Measurements from ENCODE around the gene PUS3.

PUS3 gene

DNA sequence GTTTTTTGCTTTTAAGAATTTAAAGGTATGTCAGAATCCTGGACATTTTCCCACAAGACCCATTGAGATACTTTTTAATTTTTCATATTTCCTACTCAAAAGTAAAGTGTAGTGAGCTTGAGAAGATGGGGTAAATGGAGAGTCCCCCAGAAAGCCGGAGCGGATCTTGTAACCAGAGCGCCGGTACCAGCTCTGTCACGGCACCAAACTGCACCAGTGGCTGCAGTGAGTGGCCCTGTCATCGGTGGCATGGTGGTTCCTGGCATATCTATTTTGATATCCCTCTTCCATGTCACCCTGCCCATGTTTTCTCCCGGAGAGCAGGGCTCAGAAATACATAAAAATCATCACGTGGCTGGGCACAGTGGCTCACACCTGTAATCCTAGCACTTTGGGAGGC lies 20.6 kb upstream of the PUS3 start:
- ChIA-PET CTCF (interaction anchor here (0.6 to 8.2 kb wide), 17 partner anchors 10 to 364 kb away, joined by 3 to 131 read pairs (median 3); partner anchors contain the start of gene PUS3), POLR2A (no interaction called here)
- H3K27ac ChIP-seq (ENCODE audit: extremely low read depth, low read depth, low read length) = no peak overlapping the region
- no peaks in the 10 kb centered on the region for H3K36me3 ChIP-seq (ENCODE audit: control insufficient read depth in 2 of 2, insufficient read depth in 1 of 2, low read length in 2 of 2)
- no peaks in the 10 kb centered on the region for H3K4me1 ChIP-seq (ENCODE audit: control insufficient read depth, insufficient read depth, low read length)
- H3K9me3 ChIP-seq (ENCODE audit: control insufficient read depth, insufficient read depth, low read depth, low read length) = no peaks in the 10 kb centered on the region
- no peak for TF ChIP-seq ZNF529 (tag by site-specific recombination; IDR thresholded peaks at IDR 0.05; ENCODE audit: insufficient replicate concordance)
- TF ChIP-seq BCL11A (tag by site-specific recombination; IDR thresholded peaks at IDR 0.05; ENCODE audit: low read depth) = no peak
- no peak for TF ChIP-seq ZNF610 (tag by site-specific recombination; IDR thresholded peaks at IDR 0.05; ENCODE audit: borderline replicate concordance)
- TF ChIP-seq ZNF121 (tag by site-specific recombination; IDR thresholded peaks at IDR 0.05) = no peak
- TF ChIP-seq ZNF48 (tag by site-specific recombination; IDR thresholded peaks at IDR 0.05) = no peak
- no peak for TF ChIP-seq ZNF670 (tag by site-specific recombination; IDR thresholded peaks at IDR 0.05; ENCODE audit: low read depth)
- H3K4me3 ChIP-seq (ENCODE audit: low read depth, low read length) = no peak overlapping the region

DNA sequence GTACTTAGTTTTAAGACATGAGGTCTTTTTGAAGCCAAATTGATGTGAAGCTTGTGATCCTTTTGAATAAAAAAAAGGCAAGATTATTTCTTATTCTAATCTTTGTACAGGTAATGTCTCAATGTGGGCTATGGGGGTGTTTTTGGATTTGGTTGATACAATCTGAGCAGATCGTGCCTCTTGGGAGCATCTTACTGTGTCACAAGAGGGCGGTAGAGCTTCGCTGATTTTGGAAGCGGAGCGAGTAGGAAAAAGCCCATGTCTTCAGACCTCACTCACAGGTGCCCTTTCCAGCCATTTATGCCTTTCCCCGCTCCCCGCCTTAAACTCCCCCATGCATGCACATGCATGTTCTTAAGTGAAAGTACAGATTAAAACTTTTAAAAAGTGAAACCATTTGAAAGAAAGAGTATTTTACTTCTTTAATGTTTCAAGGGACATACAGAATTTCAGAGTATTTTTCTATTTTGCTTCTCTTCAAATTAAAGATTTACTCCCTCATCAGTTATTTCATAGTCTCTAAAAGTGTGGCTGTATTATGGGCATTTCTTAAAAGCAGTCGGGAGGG lies 20.1 kb upstream of the PUS3 start:
- CTCF ChIA-PET = interaction anchor here (0.6 to 8.2 kb wide), 35 partner anchors 9 to 709 kb away, joined by 3 to 131 read pairs (median 3); partner anchors contain the start of genes HYLS1 and PUS3
- POLR2A ChIA-PET = no interaction called here
- no peaks in the 10 kb centered on the region for H3K4me1 ChIP-seq (ENCODE audit: control insufficient read depth, insufficient read depth, low read length)
- TF ChIP-seq PRDM1 (tag by site-specific recombination; IDR thresholded peaks at IDR 0.05) (peak; percentile 91), ZNF140 (tag by site-specific recombination; IDR thresholded peaks at IDR 0.05) (no peak), ZNF785 (tag by site-specific recombination; IDR thresholded peaks at IDR 0.05) (no peak), ZNF664 (tag by site-specific recombination; IDR thresholded peaks at IDR 0.05) (no peak), HOXA7 (CRISPR knock-in tag; IDR thresholded peaks at IDR 0.05; ENCODE audit: borderline replicate concordance) (no peak), YY1 (tag by site-specific recombination; IDR thresholded peaks at IDR 0.05) (no peak), HOXD13 (CRISPR knock-in tag; IDR thresholded peaks at IDR 0.05; ENCODE audit: borderline replicate concordance) (no peak), ZNF510 (tag by site-specific recombination; IDR thresholded peaks at IDR 0.05; ENCODE audit: insufficient replicate concordance) (no peak), SP7 (tag by site-specific recombination; IDR thresholded peaks at IDR 0.05) (no peak), FEZF1 (tag by site-specific recombination; IDR thresholded peaks at IDR 0.05) (0 out of 2 replicates have a peak, but pooled peaks have one; percentile 14), ZNF132 (tag by site-specific recombination; IDR thresholded peaks at IDR 0.05; ENCODE audit: borderline replicate concordance) (no peak), OSR2 (tag by site-specific recombination; IDR thresholded peaks at IDR 0.05) (no peak), ZNF768 (tag by site-specific recombination; IDR thresholded peaks at IDR 0.05) (no peak), ZNF777 (tag by site-specific recombination; IDR thresholded peaks at IDR 0.05; ENCODE audit: borderline replicate concordance) (no peak), ZNF394 (tag by site-specific recombination; IDR thresholded peaks at IDR 0.05; ENCODE audit: borderline replicate concordance) (no peak), ZNF654 (tag by site-specific recombination; IDR thresholded peaks at IDR 0.05; ENCODE audit: low read depth) (peak; percentile 88)
- TF ChIP-seq, protein P1, sequence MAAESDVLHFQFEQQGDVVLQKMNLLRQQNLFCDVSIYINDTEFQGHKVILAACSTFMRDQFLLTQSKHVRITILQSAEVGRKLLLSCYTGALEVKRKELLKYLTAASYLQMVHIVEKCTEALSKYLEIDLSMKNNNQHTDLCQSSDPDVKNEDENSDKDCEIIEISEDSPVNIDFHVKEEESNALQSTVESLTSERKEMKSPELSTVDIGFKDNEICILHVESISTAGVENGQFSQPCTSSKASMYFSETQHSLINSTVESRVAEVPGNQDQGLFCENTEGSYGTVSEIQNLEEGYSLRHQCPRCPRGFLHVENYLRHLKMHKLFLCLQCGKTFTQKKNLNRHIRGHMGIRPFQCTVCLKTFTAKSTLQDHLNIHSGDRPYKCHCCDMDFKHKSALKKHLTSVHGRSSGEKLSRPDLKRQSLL (tag by site-specific recombination; IDR thresholded peaks at IDR 0.05) = no peak
- TF ChIP-seq, protein P2, sequence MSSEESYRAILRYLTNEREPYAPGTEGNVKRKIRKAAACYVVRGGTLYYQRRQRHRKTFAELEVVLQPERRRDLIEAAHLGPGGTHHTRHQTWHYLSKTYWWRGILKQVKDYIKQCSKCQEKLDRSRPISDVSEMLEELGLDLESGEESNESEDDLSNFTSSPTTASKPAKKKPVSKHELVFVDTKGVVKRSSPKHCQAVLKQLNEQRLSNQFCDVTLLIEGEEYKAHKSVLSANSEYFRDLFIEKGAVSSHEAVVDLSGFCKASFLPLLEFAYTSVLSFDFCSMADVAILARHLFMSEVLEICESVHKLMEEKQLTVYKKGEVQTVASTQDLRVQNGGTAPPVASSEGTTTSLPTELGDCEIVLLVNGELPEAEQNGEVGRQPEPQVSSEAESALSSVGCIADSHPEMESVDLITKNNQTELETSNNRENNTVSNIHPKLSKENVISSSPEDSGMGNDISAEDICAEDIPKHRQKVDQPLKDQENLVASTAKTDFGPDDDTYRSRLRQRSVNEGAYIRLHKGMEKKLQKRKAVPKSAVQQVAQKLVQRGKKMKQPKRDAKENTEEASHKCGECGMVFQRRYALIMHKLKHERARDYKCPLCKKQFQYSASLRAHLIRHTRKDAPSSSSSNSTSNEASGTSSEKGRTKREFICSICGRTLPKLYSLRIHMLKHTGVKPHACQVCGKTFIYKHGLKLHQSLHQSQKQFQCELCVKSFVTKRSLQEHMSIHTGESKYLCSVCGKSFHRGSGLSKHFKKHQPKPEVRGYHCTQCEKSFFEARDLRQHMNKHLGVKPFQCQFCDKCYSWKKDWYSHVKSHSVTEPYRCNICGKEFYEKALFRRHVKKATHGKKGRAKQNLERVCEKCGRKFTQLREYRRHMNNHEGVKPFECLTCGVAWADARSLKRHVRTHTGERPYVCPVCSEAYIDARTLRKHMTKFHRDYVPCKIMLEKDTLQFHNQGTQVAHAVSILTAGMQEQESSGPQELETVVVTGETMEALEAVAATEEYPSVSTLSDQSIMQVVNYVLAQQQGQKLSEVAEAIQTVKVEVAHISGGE (tag by site-specific recombination; conservative IDR thresholded peaks at IDR 0.05; ENCODE audit: low read depth) = no peak
- TF ChIP-seq, protein P3, sequence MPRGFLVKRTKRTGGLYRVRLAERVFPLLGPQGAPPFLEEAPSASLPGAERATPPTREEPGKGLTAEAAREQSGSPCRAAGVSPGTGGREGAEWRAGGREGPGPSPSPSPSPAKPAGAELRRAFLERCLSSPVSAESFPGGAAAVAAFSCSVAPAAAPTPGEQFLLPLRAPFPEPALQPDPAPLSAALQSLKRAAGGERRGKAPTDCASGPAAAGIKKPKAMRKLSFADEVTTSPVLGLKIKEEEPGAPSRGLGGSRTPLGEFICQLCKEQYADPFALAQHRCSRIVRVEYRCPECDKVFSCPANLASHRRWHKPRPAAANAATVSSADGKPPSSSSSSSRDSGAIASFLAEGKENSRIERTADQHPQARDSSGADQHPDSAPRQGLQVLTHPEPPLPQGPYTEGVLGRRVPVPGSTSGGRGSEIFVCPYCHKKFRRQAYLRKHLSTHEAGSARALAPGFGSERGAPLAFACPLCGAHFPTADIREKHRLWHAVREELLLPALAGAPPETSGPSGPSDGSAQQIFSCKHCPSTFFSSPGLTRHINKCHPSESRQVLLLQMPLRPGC (tag by site-specific recombination; IDR thresholded peaks at IDR 0.05) = no peak
- TF ChIP-seq, protein P4, sequence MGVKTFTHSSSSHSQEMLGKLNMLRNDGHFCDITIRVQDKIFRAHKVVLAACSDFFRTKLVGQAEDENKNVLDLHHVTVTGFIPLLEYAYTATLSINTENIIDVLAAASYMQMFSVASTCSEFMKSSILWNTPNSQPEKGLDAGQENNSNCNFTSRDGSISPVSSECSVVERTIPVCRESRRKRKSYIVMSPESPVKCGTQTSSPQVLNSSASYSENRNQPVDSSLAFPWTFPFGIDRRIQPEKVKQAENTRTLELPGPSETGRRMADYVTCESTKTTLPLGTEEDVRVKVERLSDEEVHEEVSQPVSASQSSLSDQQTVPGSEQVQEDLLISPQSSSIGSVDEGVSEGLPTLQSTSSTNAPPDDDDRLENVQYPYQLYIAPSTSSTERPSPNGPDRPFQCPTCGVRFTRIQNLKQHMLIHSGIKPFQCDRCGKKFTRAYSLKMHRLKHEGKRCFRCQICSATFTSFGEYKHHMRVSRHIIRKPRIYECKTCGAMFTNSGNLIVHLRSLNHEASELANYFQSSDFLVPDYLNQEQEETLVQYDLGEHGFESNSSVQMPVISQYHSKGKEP (tag by site-specific recombination; IDR thresholded peaks at IDR 0.05) = 0 out of 2 replicates have a peak, but pooled peaks have one; percentile 21

More for the DNA sequence above, 20.1 kb upstream of the PUS3 start:
- Histone ChIP-seq H3K4me3 (ENCODE audit: low read depth, low read length) (no peak overlapping the region), H3K27ac (ENCODE audit: extremely low read depth, low read depth, low read length) (no peak overlapping the region), H3K36me3 (ENCODE audit: control insufficient read depth in 2 of 2, insufficient read depth in 1 of 2, low read length in 2 of 2) (no peaks in the 10 kb centered on the region), H3K9me3 (ENCODE audit: control insufficient read depth, insufficient read depth, low read depth, low read length) (no peaks in the 10 kb centered on the region)

All from HEK293 (cell line).